Measurements from ENCODE around the gene PI4K2B. TPM values are rescaled to one million over a fixed set of nuclear protein-coding genes. Genes with fewer than 3 reads are reported as not detected.

The PI4K2B gene
- total and polyA plus RNA-seq, 2 of the 13 experiments (the other 11 are each of a cell fraction or from before 2014, with no cell fraction given) = 6.9 to 25.8 TPM

DNA sequence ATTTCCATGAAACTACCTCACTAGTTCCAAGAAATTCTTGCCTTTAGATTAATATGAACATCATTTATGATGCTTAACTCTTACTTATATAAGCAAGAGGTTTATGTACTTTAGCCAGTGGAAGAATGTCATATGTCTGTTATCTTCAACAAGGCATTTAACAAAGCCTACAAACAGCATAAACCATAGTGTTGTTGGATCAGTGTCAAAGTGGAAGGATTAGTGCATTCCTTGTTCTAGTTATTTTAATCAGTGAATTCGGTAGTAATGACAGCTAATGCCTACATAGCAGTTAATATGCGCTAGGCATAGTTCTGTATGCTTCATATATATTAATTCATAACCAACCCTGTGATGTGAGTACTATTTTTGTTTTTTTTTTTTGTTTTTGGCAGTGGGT, 3.1 kb downstream of the PI4K2B start:
- ATAC-seq (no peak), DNase-seq (ENCODE audit: low spot score) (no peak), FAIRE-seq (no peak)
- ChIA-PET CTCF (ENCODE audit: low intra/inter-chr PET ratio, low total read pairs) (no interaction called here), POLR2A (no interaction called here)
- H3K4me2 ChIP-seq (ENCODE audit: low read depth, low read length) = no peak overlapping the region
- H2AFZ ChIP-seq (ENCODE audit: low read length) = no peak overlapping the region
- no peak overlapping the region for H3K4me3 ChIP-seq (replicated peaks in 1 of 3; ENCODE audit: insufficient read depth in 1 of 3, low read depth in 2 of 3, low read length in 3 of 3)
- intact Hi-C loops (cut with micrococcal nuclease; ENCODE audit: unreplicated experiment) (loop anchor here (10.0 kb wide), 1 partner anchor 138 kb away; the partner anchor contains the start of gene ANAPC4), in situ Hi-C loops (cut with HindIII; ENCODE audit: extremely low pct_ligation_motif_present, low pct_unique_long_range_greater_than_20kb) (loop anchor here (5.0 kb wide), 1 partner anchor 75 kb away; the partner anchor contains the start of gene ZCCHC4)
- H3K36me3 ChIP-seq (replicated peaks in 1 of 2; ENCODE audit: control insufficient read depth in 1 of 2, insufficient read depth in 2 of 2, low read length in 2 of 2) = peaks cover 0 to 1% of the 10 kb centered on the region in 2 experiments; a peak in 1 of 5 replicates
- H3K9me3 ChIP-seq (ENCODE audit: low read length) = no peaks in the 10 kb centered on the region
- no peaks in the 10 kb centered on the region for H4K20me1 ChIP-seq (ENCODE audit: insufficient read depth, low read length)
- no TSS peak for BruUV-seq (replicated peaks)
- H3K79me2 ChIP-seq (ENCODE audit: insufficient read depth, low read length) = peaks cover 38% of the 10 kb centered on the region
- H3K27ac ChIP-seq (ENCODE audit: extremely low read length, insufficient read depth, low read length) = no peak overlapping the region
- H3K4me1 ChIP-seq (ENCODE audit: insufficient read depth, low read length) = peaks cover 30% of the 10 kb centered on the region
- TF ChIP-seq YY1 (IDR thresholded peaks at IDR 0.05; ENCODE audit: insufficient read depth, insufficient replicate concordance, low read depth, low read length) = no peak
- no peak for TF ChIP-seq ERF (CRISPR knock-in tag; IDR thresholded peaks at IDR 0.05)
- no peak for TF ChIP-seq NFRKB (IDR thresholded peaks at IDR 0.05)
- TF ChIP-seq MATR3 (CRISPR knock-in tag; IDR thresholded peaks at IDR 0.05) = no peak
- TF ChIP-seq, protein P1, sequence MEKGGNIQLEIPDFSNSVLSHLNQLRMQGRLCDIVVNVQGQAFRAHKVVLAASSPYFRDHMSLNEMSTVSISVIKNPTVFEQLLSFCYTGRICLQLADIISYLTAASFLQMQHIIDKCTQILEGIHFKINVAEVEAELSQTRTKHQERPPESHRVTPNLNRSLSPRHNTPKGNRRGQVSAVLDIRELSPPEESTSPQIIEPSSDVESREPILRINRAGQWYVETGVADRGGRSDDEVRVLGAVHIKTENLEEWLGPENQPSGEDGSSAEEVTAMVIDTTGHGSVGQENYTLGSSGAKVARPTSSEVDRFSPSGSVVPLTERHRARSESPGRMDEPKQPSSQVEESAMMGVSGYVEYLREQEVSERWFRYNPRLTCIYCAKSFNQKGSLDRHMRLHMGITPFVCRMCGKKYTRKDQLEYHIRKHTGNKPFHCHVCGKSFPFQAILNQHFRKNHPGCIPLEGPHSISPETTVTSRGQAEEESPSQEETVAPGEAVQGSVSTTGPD (CRISPR knock-in tag; IDR thresholded peaks at IDR 0.05) = no peak
- WGBS (ENCODE audit: low lambda C conversion rate) = 95% methylated on average over 2 of the region's 2 CpGs
- no peaks in the 10 kb centered on the region; a peak in 1 of 5 replicates for H3K27me3 ChIP-seq (ENCODE audit: control insufficient read depth in 1 of 2, insufficient read depth in 2 of 2, low read length in 2 of 2)
- H3K9ac ChIP-seq (ENCODE audit: insufficient read depth, low read depth, low read length) = no peak overlapping the region

DNA sequence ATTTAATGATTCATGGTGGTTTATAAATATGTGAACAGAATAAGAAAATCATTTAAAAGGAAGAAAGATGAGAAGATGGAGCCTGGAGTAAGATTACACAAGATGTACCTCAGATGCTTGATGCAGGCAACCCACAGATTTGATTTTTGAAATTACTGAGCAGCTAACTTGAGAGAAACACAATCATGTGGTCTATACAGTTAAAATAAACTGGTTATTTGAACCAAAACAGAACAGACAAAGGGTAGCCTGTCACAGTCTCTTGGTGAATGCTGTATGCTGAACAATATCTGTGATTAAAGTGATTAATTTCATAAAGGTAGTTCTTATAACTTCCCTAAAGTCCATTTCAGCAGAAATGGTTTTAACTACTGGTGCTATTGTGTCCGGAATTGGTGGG, 4.2 kb downstream of the PI4K2B start:
- Histone ChIP-seq H3K27me3 (ENCODE audit: control insufficient read depth in 1 of 2, insufficient read depth in 2 of 2, low read length in 2 of 2) (no peaks in the 10 kb centered on the region; a peak in 1 of 5 replicates), H4K20me1 (ENCODE audit: insufficient read depth, low read length) (no peaks in the 10 kb centered on the region), H3K4me3 (replicated peaks in 1 of 3; ENCODE audit: insufficient read depth in 1 of 3, low read depth in 2 of 3, low read length in 3 of 3) (no peak overlapping the region), H3K9ac (ENCODE audit: insufficient read depth, low read depth, low read length) (no peak overlapping the region), H2AFZ (ENCODE audit: low read length) (no peak overlapping the region), H3K36me3 (replicated peaks in 1 of 2; ENCODE audit: control insufficient read depth in 1 of 2, insufficient read depth in 2 of 2, low read length in 2 of 2) (peaks cover 0 to 1% of the 10 kb centered on the region in 2 experiments; a peak in 1 of 5 replicates), H3K4me2 (ENCODE audit: low read depth, low read length) (no peak overlapping the region), H3K79me2 (ENCODE audit: insufficient read depth, low read length) (peaks cover 40% of the 10 kb centered on the region), H3K27ac (ENCODE audit: extremely low read length, insufficient read depth, low read length) (no peak overlapping the region), H3K9me3 (ENCODE audit: low read length) (no peaks in the 10 kb centered on the region), H3K4me1 (ENCODE audit: insufficient read depth, low read length) (peaks cover 27% of the 10 kb centered on the region)
- POLR2A ChIA-PET = no interaction called here
- no peak for DNase-seq (ENCODE audit: low spot score)
- in situ Hi-C loops (cut with HindIII; ENCODE audit: extremely low pct_ligation_motif_present, low pct_unique_long_range_greater_than_20kb) (loop anchor here (5.0 kb wide), 1 partner anchor 74 kb away; the partner anchor contains the start of gene ZCCHC4), intact Hi-C loops (cut with micrococcal nuclease; ENCODE audit: unreplicated experiment) (loop anchor here (10.0 kb wide), 1 partner anchor 137 kb away; the partner anchor contains the start of gene ANAPC4)
- no peak for FAIRE-seq
- no peak for ATAC-seq
- BruUV-seq (replicated peaks) = no TSS peak
- CTCF ChIA-PET (ENCODE audit: low intra/inter-chr PET ratio, low total read pairs) = no interaction called here
- WGBS (ENCODE audit: low lambda C conversion rate) = 88% methylated on average over 1 of the region's 1 CpG
- TF ChIP-seq, protein P2, sequence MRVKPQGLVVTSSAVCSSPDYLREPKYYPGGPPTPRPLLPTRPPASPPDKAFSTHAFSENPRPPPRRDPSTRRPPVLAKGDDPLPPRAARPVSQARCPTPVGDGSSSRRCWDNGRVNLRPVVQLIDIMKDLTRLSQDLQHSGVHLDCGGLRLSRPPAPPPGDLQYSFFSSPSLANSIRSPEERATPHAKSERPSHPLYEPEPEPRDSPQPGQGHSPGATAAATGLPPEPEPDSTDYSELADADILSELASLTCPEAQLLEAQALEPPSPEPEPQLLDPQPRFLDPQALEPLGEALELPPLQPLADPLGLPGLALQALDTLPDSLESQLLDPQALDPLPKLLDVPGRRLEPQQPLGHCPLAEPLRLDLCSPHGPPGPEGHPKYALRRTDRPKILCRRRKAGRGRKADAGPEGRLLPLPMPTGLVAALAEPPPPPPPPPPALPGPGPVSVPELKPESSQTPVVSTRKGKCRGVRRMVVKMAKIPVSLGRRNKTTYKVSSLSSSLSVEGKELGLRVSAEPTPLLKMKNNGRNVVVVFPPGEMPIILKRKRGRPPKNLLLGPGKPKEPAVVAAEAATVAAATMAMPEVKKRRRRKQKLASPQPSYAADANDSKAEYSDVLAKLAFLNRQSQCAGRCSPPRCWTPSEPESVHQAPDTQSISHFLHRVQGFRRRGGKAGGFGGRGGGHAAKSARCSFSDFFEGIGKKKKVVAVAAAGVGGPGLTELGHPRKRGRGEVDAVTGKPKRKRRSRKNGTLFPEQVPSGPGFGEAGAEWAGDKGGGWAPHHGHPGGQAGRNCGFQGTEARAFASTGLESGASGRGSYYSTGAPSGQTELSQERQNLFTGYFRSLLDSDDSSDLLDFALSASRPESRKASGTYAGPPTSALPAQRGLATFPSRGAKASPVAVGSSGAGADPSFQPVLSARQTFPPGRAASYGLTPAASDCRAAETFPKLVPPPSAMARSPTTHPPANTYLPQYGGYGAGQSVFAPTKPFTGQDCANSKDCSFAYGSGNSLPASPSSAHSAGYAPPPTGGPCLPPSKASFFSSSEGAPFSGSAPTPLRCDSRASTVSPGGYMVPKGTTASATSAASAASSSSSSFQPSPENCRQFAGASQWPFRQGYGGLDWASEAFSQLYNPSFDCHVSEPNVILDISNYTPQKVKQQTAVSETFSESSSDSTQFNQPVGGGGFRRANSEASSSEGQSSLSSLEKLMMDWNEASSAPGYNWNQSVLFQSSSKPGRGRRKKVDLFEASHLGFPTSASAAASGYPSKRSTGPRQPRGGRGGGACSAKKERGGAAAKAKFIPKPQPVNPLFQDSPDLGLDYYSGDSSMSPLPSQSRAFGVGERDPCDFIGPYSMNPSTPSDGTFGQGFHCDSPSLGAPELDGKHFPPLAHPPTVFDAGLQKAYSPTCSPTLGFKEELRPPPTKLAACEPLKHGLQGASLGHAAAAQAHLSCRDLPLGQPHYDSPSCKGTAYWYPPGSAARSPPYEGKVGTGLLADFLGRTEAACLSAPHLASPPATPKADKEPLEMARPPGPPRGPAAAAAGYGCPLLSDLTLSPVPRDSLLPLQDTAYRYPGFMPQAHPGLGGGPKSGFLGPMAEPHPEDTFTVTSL (CRISPR knock-in tag; IDR thresholded peaks at IDR 0.05; ENCODE audit: borderline replicate concordance) = no peak
- TF ChIP-seq, protein P3, sequence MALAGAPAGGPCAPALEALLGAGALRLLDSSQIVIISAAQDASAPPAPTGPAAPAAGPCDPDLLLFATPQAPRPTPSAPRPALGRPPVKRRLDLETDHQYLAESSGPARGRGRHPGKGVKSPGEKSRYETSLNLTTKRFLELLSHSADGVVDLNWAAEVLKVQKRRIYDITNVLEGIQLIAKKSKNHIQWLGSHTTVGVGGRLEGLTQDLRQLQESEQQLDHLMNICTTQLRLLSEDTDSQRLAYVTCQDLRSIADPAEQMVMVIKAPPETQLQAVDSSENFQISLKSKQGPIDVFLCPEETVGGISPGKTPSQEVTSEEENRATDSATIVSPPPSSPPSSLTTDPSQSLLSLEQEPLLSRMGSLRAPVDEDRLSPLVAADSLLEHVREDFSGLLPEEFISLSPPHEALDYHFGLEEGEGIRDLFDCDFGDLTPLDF (CRISPR knock-in tag; IDR thresholded peaks at IDR 0.05) = no peak
- no peak for TF ChIP-seq ZNF788 (CRISPR knock-in tag; IDR thresholded peaks at IDR 0.05; ENCODE audit: borderline replicate concordance)
- no peak for TF ChIP-seq ELF3 (CRISPR knock-in tag; IDR thresholded peaks at IDR 0.05)
- TF ChIP-seq ZNF737 (CRISPR knock-in tag; IDR thresholded peaks at IDR 0.05; ENCODE audit: borderline replicate concordance) = no peak

Data from HepG2 (cell line).